Smooth muscle cell (in vitro differentiated cells): Measurements from ENCODE around the gene BTBD1. TPM values are rescaled to one million over a fixed set of nuclear protein-coding genes. Genes with fewer than 3 reads are reported as not detected.

ENCODE experiments used
- DNase-seq: peaks from one replicate; lab custom pipeline; 2025; ENCODE audit not compliant: unreplicated experiment; lab: John Stamatoyannopoulos, UW
- H2AFZ ChIP-seq: fragments of 200-600 bp; sonication (generic); 2 replicates; pipeline ENCODE4 v1.6.0; 2016; ENCODE audit warnings: antibody characterized with exemption, low read depth, mild to moderate bottlenecking
- H3F3A ChIP-seq: fragments of 200-600 bp; sonication (generic); 2 replicates; pipeline ENCODE4 v1.6.0; 2017; ENCODE audit warnings: antibody characterized with exemption, low read depth
- H3K27ac ChIP-seq: fragments of 200-600 bp; sonication (generic); 2 replicates; pipeline ENCODE4 v1.5.1; 2016; ENCODE audit warnings: low read depth, mild to moderate bottlenecking
- H3K27me3 ChIP-seq: fragments of 200-600 bp; sonication (generic); 2 replicates; pipeline ENCODE4 v1.6.1; 2016; ENCODE audit warnings: low read depth, mild to moderate bottlenecking
- H3K36me3 ChIP-seq: fragments of 200-600 bp; sonication (generic); 2 replicates; pipeline ENCODE4 v1.5.1; 2016; ENCODE audit warnings: low read depth
- H3K4me1 ChIP-seq: fragments of 200-600 bp; sonication (generic); 2 replicates; pipeline ENCODE4 v1.5.1; 2016; ENCODE audit warnings: low read depth
- H3K4me2 ChIP-seq: fragments of 200-600 bp; sonication (generic); 2 replicates; pipeline ENCODE4 v1.6.0; 2016; ENCODE audit warnings: mild to moderate bottlenecking
- H3K4me3 ChIP-seq: fragments of 200-600 bp; sonication (generic); 2 replicates; pipeline ENCODE4 v1.5.1; 2016; ENCODE audit warnings: mild to moderate bottlenecking
- H3K79me2 ChIP-seq: fragments of 200-600 bp; sonication (generic); 2 replicates; pipeline ENCODE4 v1.6.0; 2016; ENCODE audit warnings: low read depth, mild to moderate bottlenecking
- H3K9ac ChIP-seq: fragments of 200-600 bp; sonication (generic); 2 replicates; pipeline ENCODE4 v1.6.0; 2016; ENCODE audit warnings: low read depth
- H3K9me3 ChIP-seq: fragments of 200-600 bp; sonication (generic); replicated peaks from 2 replicates; pipeline ENCODE4 v1.5.1; 2016; ENCODE audit warnings: low read depth
- H4K20me1 ChIP-seq: fragments of 200-600 bp; sonication (generic); 2 replicates; pipeline ENCODE4 v1.6.0; 2016; ENCODE audit warnings: low read depth
- WGBS: methylation state at CpG from one replicate; pipeline ENCODE4 v1.1.7; 2016; ENCODE audit warnings: low lambda C conversion rate; 5-methylcytosine and 5-hydroxymethylcytosine counted together
- microRNA-seq: library from miRNA; unstranded; fragments of <30 nt; microRNA quantifications from one replicate; pipeline ENCODE4, GENCODE V29; 2016; ENCODE audit warnings: borderline number of aligned reads
- polyA plus RNA-seq: library from polyadenylated mRNA; unstranded; fragments of >200 nt; fragmentation: Nextera tagmentation; extraction: Ambion mirVana; gene quantifications from 2 replicates; pipeline ENCODE4 v1.2.1, GENCODE V29; 2016
- small RNA-seq: library from RNA; depleted of rRNA; stranded (forward); fragments of <200 nt; gene quantifications from one replicate; pipeline ENCODE3, GENCODE V24; 2014
- total RNA-seq: library from RNA; depleted of rRNA; stranded (reverse); fragments of >200 nt; gene quantifications from 2 replicates; pipeline ENCODE4 v1.2.3, GENCODE V29; 2014
- TF ChIP-seq, protein P1 (sequence below): fragments of 200-600 bp; sonication (generic); IDR thresholded peaks from 2 replicates; pipeline ENCODE4 v1.5.1; 2017; ENCODE audit warnings: borderline replicate concordance, mild to moderate bottlenecking, antibody characterized with exemption; ENCODE audit not compliant: insufficient read depth, poor library complexity, severe bottlenecking

BTBD1 gene
- total and polyA plus RNA-seq, 2 experiments from 2014 or later = 43.2 to 75.2 TPM

GRCh38 chr15:82970078-82970686, 96.9 kb downstream of the BTBD1 start:
- H3K9ac ChIP-seq = no peak overlapping the region
- H3K4me1 ChIP-seq = no peaks in the 10 kb centered on the region
- H3K9me3 ChIP-seq = no peaks in the 10 kb centered on the region
- no peak overlapping the region for H2AFZ ChIP-seq
- H3F3A ChIP-seq = no peaks in the 10 kb centered on the region
- no peaks in the 10 kb centered on the region for H4K20me1 ChIP-seq
- no peak for DNase-seq
- no peaks in the 10 kb centered on the region for H3K79me2 ChIP-seq
- H3K4me3 ChIP-seq = no peak overlapping the region
- H3K27ac ChIP-seq = no peak overlapping the region
- 55% methylated on average over 3 of the region's 3 CpGs for WGBS
- TF ChIP-seq, protein P1, sequence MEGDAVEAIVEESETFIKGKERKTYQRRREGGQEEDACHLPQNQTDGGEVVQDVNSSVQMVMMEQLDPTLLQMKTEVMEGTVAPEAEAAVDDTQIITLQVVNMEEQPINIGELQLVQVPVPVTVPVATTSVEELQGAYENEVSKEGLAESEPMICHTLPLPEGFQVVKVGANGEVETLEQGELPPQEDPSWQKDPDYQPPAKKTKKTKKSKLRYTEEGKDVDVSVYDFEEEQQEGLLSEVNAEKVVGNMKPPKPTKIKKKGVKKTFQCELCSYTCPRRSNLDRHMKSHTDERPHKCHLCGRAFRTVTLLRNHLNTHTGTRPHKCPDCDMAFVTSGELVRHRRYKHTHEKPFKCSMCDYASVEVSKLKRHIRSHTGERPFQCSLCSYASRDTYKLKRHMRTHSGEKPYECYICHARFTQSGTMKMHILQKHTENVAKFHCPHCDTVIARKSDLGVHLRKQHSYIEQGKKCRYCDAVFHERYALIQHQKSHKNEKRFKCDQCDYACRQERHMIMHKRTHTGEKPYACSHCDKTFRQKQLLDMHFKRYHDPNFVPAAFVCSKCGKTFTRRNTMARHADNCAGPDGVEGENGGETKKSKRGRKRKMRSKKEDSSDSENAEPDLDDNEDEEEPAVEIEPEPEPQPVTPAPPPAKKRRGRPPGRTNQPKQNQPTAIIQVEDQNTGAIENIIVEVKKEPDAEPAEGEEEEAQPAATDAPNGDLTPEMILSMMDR = no peak
- no peaks in the 10 kb centered on the region for H3K36me3 ChIP-seq
- H3K27me3 ChIP-seq = no peaks in the 10 kb centered on the region
- no peak overlapping the region for H3K4me2 ChIP-seq

DNA sequence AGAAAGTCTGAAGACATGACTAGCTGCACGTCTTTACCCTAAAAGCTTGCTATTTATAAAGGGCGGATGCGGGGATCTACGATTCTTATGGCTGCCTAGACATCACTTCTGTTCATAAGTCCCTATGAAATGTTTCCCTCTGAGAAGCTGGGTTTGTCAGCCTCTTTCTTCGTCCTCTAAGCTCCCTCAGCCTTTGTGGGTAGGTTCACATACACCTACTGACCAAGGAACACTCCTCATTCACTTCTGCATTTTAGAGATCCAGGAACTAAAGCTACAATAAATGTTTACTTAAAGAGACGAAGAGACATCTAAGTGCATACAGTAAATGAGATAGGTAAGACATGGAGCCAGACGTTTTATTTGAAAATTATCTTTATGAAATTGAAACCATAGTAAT, 97.7 kb downstream of the BTBD1 start:
- Histone ChIP-seq H3K27me3 (no peaks in the 10 kb centered on the region), H3K4me1 (no peaks in the 10 kb centered on the region), H3K9ac (no peak overlapping the region), H3K9me3 (no peaks in the 10 kb centered on the region), H2AFZ (no peak overlapping the region), H4K20me1 (no peaks in the 10 kb centered on the region), H3K79me2 (no peaks in the 10 kb centered on the region), H3K27ac (no peak overlapping the region), H3K4me3 (no peak overlapping the region), H3K4me2 (no peak overlapping the region), H3F3A (no peaks in the 10 kb centered on the region), H3K36me3 (no peaks in the 10 kb centered on the region)
- DNase-seq = no peak
- TF ChIP-seq, protein P1 = no peak
- 85% methylated on average over 7 of the region's 7 CpGs for whole genome bisulfite sequencing

DNA sequence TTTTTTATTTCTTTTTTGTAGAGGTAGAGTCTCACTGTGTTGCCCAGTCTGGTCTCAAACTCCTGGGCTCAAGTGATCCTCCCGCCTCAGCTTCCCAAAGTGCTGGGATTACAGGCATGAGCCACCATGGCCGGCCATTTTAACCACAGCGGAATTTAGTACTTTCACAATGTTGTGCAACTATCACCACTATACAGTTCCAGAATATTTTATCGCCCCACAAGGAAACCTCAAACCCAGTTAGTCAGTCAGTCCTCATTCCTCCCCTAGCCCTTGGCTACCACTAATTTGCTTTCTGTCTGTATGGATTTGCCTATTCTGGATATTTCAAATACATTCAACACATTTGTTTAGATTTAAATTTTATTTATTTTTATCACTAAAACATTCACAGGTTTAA, 99.0 kb downstream of the BTBD1 start:
- DNase-seq = no peak
- Histone ChIP-seq H3K9ac (no peak overlapping the region), H3K4me3 (no peak overlapping the region), H3F3A (no peaks in the 10 kb centered on the region), H3K36me3 (no peaks in the 10 kb centered on the region), H3K27me3 (no peaks in the 10 kb centered on the region), H4K20me1 (no peaks in the 10 kb centered on the region), H3K4me2 (no peak overlapping the region), H3K79me2 (no peaks in the 10 kb centered on the region), H3K9me3 (no peaks in the 10 kb centered on the region), H3K27ac (no peak overlapping the region), H2AFZ (no peak overlapping the region), H3K4me1 (no peaks in the 10 kb centered on the region)
- TF ChIP-seq, protein P1 = no peak
- WGBS = 75% methylated on average over 4 of the region's 4 CpGs

DNA sequence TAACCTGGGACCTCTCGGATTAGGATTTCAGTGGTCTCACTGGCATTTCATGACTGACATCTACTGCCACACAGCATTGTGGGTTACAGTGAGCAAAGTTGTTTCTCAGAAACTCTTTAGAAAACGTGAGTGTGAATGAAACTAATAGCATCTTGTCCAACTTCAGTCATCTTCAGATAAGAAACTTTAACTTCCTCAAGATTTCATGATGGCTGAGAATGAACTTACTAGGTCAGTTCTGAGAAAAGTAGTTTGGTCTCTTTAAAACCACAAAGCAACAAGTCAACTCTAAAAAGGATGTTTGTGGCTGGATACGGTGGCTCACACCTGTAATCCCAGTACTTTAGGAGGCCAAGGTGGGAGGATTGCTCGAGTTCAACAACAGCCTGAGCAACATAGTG, 100.4 kb downstream of the BTBD1 start:
- H3K4me3 ChIP-seq = no peak overlapping the region
- H3K4me1 ChIP-seq = no peaks in the 10 kb centered on the region
- H3K27ac ChIP-seq = no peak overlapping the region
- H4K20me1 ChIP-seq = no peaks in the 10 kb centered on the region
- H3K4me2 ChIP-seq = no peak overlapping the region
- WGBS = 83% methylated on average over 4 of the region's 4 CpGs
- H3K27me3 ChIP-seq = no peaks in the 10 kb centered on the region
- no peaks in the 10 kb centered on the region for H3K79me2 ChIP-seq
- H3K36me3 ChIP-seq = no peaks in the 10 kb centered on the region
- DNase-seq = no peak
- no peak overlapping the region for H3K9ac ChIP-seq
- TF ChIP-seq, protein P1 = no peak
- no peak overlapping the region for H2AFZ ChIP-seq
- no peaks in the 10 kb centered on the region for H3K9me3 ChIP-seq
- no peaks in the 10 kb centered on the region for H3F3A ChIP-seq

Small RNAs within 50 kb of the gene (microRNA-seq; reads per million reads assigned to microRNA genes)
- not detected for gene MIR4515

Small RNAs within 50 kb of the gene (small RNA-seq; reads per million reads assigned to genes)
- gene MIR4515 = not detected

Other genes starting within 250 kb of the BTBD1 start
- 16.7 and 18.8 TPM in 2 replicates for gene HOMER2, start 114.5 kb downstream of the BTBD1 start, total RNA-seq
- gene HOMER2, start 114.5 kb downstream of the BTBD1 start, polyA plus RNA-seq = 3.1 and 9.9 TPM in 2 replicates
- 45.6 and 56.6 TPM in 2 replicates for gene RAMAC, start 81.0 kb downstream of the BTBD1 start, total RNA-seq
- gene RAMAC, start 81.0 kb downstream of the BTBD1 start, polyA plus RNA-seq = 59.2 and 61.1 TPM in 2 replicates
- 4.2 and 14.3 TPM in 2 replicates for gene C15orf40, start 55.6 kb downstream of the BTBD1 start, total RNA-seq
- 19.3 and 29.0 TPM in 2 replicates for gene C15orf40, start 55.6 kb downstream of the BTBD1 start, polyA plus RNA-seq
- 1.5 TPM in 1 of 2 replicates, not detected in the other for gene TM6SF1, start 40.4 kb upstream of the BTBD1 start, total RNA-seq
- gene TM6SF1, start 40.4 kb upstream of the BTBD1 start, polyA plus RNA-seq = 0.14 TPM in 1 of 2 replicates, not detected in the other
- 61.0 and 62.5 TPM in 2 replicates for gene HDGFL3, start 140.6 kb upstream of the BTBD1 start, total RNA-seq
- gene HDGFL3, start 140.6 kb upstream of the BTBD1 start, polyA plus RNA-seq = 36.2 and 44.4 TPM in 2 replicates
- gene BNC1, start 217.4 kb upstream of the BTBD1 start, total RNA-seq = 2.2 and 4.3 TPM in 2 replicates
- 0.42 and 1.2 TPM in 2 replicates for gene BNC1, start 217.4 kb upstream of the BTBD1 start, polyA plus RNA-seq